HG03175 (cell line): ENCODE data around the gene TEKT5.
"Not testable (repeated sequence)": the region's sequence is repeated elsewhere in the genome, so short reads cannot be mapped to it uniquely, and the experiment has no call there.

Source experiments
- ATAC-seq: cut with Tn5 transposase; IDR thresholded peaks from one replicate; pipeline ENCODE4 v1.9.1; 2021; ENCODE audit warnings: mild to moderate bottlenecking, moderate library complexity; ENCODE audit not compliant: unreplicated experiment

TEKT5 gene

GRCh38 chr16:10661737-10662136 lies 33.0 kb downstream of the TEKT5 start:
- no peak for ATAC-seq

- no peak for ATAC-seq
Measured at GRCh38 chr16:10660950-10661635, 33.6 kb downstream of the TEKT5 start.

GRCh38 chr16:10658943-10659342 lies 35.8 kb downstream of the TEKT5 start:
- no peak for ATAC-seq

- ATAC-seq, result no peak
Measured at GRCh38 chr16:10657925-10658324, 36.8 kb downstream of the TEKT5 start.

- no peak for ATAC-seq
Measured at GRCh38 chr16:10656618-10657017, 38.1 kb downstream of the TEKT5 start.

- ATAC-seq, result no peak
Measured at GRCh38 chr16:10655415-10655977, 39.2 kb downstream of the TEKT5 start.

GRCh38 chr16:10654592-10655414 lies 39.9 kb downstream of the TEKT5 start:
- no peak for ATAC-seq

GRCh38 chr16:10652730-10653590 lies 41.8 kb downstream of the TEKT5 start:
- ATAC-seq, result no peak

- ATAC-seq, result not testable (repeated sequence)
Measured at GRCh38 chr16:10649098-10649497, 45.6 kb downstream of the TEKT5 start.

GRCh38 chr16:10647721-10648296 lies 46.9 kb downstream of the TEKT5 start:
- ATAC-seq, result no peak

- ATAC-seq, result no peak
Measured at GRCh38 chr16:10647264-10647720, 47.4 kb downstream of the TEKT5 start.

GRCh38 chr16:10646581-10647263 lies 48.0 kb downstream of the TEKT5 start:
- no peak for ATAC-seq

- ATAC-seq, result no peak
Measured at GRCh38 chr16:10646228-10646580, 48.5 kb downstream of the TEKT5 start.

- no peak for ATAC-seq
Measured at GRCh38 chr16:10644092-10644491, 50.6 kb downstream of the TEKT5 start.

GRCh38 chr16:10642964-10643363 lies 51.8 kb downstream of the TEKT5 start:
- no peak for ATAC-seq

- ATAC-seq, result no peak
Measured at GRCh38 chr16:10641953-10642949, 52.5 kb downstream of the TEKT5 start.

- ATAC-seq, result no peak
Measured at GRCh38 chr16:10641555-10641952, 53.2 kb downstream of the TEKT5 start.

GRCh38 chr16:10640934-10641333 lies 53.8 kb downstream of the TEKT5 start:
- no peak for ATAC-seq

GRCh38 chr16:10638101-10638500 lies 56.6 kb downstream of the TEKT5 start:
- ATAC-seq, result no peak
